T-cell (primary cell): ENCODE data around the gene TOMM20. TPM values are rescaled to one million over a fixed set of nuclear protein-coding genes. Genes with fewer than 3 reads are reported as not detected.
A peak's percentile ranks its signal among the peaks of the same experiment; 100 is the strongest.

Experiments
- ATAC-seq, 4 experiments: fragments of 200-7000 bp in 3 of 4; fragments of 150-1000 bp in 1 of 4; cut with Tn5 transposase; replicated peaks in 1 of 4; 1 replicate in 3 of 4; 2 replicates in 1 of 4; pipeline ENCODE4 v1.10.0; 2021; ENCODE audit warnings: moderate library complexity in 3 of 4, mild to moderate bottlenecking in 2 of 4, moderate number of reproducible peaks in 1 of 4
- CTCF ChIA-PET, 2 donors: fragments of 300-600 bp; sonication (Branson Sonifier 250); formaldehyde crosslinking; loops; one replicate each; lab custom pipeline; 2022; ENCODE audit warnings: antibody characterized with exemption in 2 of 2; lab: Charles Lee
- POLR2A ChIA-PET, 2 donors: fragments of 300-600 bp; sonication (Branson Sonifier 250); formaldehyde crosslinking; loops; one replicate each; lab custom pipeline; 2022; ENCODE audit warnings: antibody characterized with exemption in 2 of 2; lab: Charles Lee
- DNase-seq, 35 experiments: peaks; one replicate each; pipeline versions ENCODE4 v3.0.0 to v3.0.0-alpha.2; 2013 to 2023
- H3K27ac ChIP-seq: one replicate; pipeline ENCODE4 v1.5.1; 2013; ENCODE audit warnings: low read length
- H3K27me3 ChIP-seq, 2 experiments: replicated peaks in 1 of 2; 1 replicate in 1 of 2; 2 replicates in 1 of 2; pipeline versions ENCODE4 v1.6.1 to v1.7.0; 2013; ENCODE audit warnings: low read length in 1 of 2, mixed read lengths in 1 of 2; ENCODE audit not compliant: control insufficient read depth in 2 of 2, insufficient read depth in 2 of 2; ENCODE audit errors: extremely low read depth in 1 of 2
- H3K36me3 ChIP-seq, 2 donors: 1 replicate in 1 of 2; 2 replicates in 1 of 2; pipeline versions ENCODE4 v1.6.1 to v1.7.0; 2013; ENCODE audit warnings: low read length in 1 of 2; ENCODE audit not compliant: control insufficient read depth in 2 of 2, insufficient read depth in 1 of 2; ENCODE audit errors: extremely low read depth in 1 of 2
- H3K4me1 ChIP-seq, 2 experiments: 1 replicate in 1 of 2; 2 replicates in 1 of 2; pipeline versions ENCODE4 v1.6.1 to v1.7.0; 2013; ENCODE audit warnings: low read length in 2 of 2, mixed read lengths in 1 of 2; ENCODE audit not compliant: insufficient read depth in 2 of 2, control insufficient read depth in 1 of 2; ENCODE audit errors: extremely low read depth in 1 of 2
- H3K4me3 ChIP-seq, 2 donors: 1 replicate in 1 of 2; 2 replicates in 1 of 2; pipeline versions ENCODE4 v1.5.1 to v1.7.0; 2013; ENCODE audit warnings: mild to moderate bottlenecking in 2 of 2, low read length in 1 of 2, moderate library complexity in 1 of 2; ENCODE audit not compliant: control insufficient read depth in 1 of 2; ENCODE audit errors: extremely low read depth in 1 of 2
- H3K9me3 ChIP-seq: 2 replicates; pipeline ENCODE4 v1.7.0; 2013
- H3K27ac Mint-ChIP-seq, 2 donors: one replicate each; pipeline ENCODE4 v1.8.0; 2020 to 2021; ENCODE audit warnings: mild to moderate bottlenecking in 2 of 2, mixed read lengths in 2 of 2
- H3K27me3 Mint-ChIP-seq, 2 donors: one replicate each; pipeline ENCODE4 v1.8.0; 2021 to 2022; ENCODE audit warnings: mixed read lengths in 2 of 2
- H3K36me3 Mint-ChIP-seq: one replicate; pipeline ENCODE4 v1.8.0; 2021; ENCODE audit warnings: mixed read lengths
- H3K4me1 Mint-ChIP-seq, 3 donors: one replicate each; pipeline ENCODE4 v1.8.0; 2020 to 2022; ENCODE audit warnings: mixed read lengths in 3 of 3, mild to moderate bottlenecking in 1 of 3
- H3K4me3 Mint-ChIP-seq, 3 donors: one replicate each; pipeline ENCODE4 v1.8.0; 2020 to 2022; ENCODE audit warnings: mild to moderate bottlenecking in 3 of 3, mixed read lengths in 3 of 3, moderate library complexity in 3 of 3
- H3K9me3 Mint-ChIP-seq, 3 donors: one replicate each; pipeline ENCODE4 v1.8.0; 2020 to 2022; ENCODE audit warnings: mixed read lengths in 3 of 3
- WGBS: methylation state at CpG from one replicate; pipeline ENCODE4 v1.1.5; 2013; ENCODE audit warnings: missing lambda C conversion rate; ENCODE audit not compliant: insufficient coverage; 5-methylcytosine and 5-hydroxymethylcytosine counted together
- total RNA-seq, 35 experiments: library from RNA in 6 of 35; stranded (reverse) in 6 of 35; fragments of 120-200 nt in 1 of 35; gene quantifications; one replicate each; pipeline versions ENCODE4 v1.2.1 to v1.2.4 and lab custom pipeline; 2013 to 2026

The TOMM20 gene
- total RNA-seq, 5 donors from 2014 or later (not counting 1 experiment from before 2014, with no cell fraction given): 81.7 to 115 (median 106) TPM

DNA sequence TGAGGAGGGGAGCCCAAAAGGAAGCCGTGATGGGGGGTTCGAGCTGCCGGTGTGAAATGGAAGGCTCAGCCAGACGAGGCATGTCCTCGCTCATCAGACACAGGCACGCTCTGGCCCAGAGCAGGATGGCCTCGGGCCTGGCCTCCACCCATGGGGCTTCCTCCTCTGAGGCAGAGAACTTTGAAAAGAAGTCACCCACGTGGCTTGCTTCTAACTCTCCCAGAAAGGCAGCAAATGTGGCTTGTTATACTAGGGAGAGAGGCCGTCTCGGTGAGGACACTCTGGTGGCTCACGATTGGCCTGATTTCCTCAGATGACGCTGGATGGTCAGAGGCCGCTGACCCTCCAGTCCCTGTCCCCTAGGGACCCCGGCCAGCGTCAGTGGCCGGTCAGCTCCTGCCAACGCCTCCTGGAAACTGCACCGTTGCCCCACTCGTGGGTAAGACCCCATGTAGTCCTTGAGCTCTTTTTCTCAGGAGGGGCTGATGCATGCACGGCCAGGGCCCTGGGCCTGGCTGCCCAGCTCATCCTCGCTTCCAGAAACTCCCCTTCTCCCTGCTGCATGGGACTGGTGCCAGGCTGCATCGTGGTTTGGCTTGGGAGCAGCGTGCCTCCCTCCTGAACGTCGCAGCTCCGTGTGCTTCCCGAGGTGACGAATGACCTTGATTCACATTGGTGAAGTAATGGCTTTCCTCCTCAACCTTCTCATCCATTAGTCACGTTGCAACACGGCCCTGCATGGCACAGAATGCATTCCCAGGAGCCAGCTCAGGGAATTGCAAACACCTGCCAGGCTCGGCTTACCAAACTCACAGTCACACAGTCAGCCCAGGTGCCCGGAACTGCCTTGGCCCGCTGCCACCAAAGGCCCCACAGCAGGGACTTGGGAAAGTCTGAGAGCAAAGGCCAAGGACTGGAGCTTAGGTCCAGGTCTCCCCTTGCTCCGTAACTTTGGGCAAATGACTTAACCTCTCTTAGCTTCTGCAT is 58.8 kb downstream of the TOMM20 start:
- WGBS: 90% methylated on average over 33 of the region's 34 CpGs
- peaks cover 0 to 3% of the 10 kb centered on the region in 2 donors for H3K27me3 Mint-ChIP-seq
- POLR2A ChIA-PET: no interaction called here

DNA sequence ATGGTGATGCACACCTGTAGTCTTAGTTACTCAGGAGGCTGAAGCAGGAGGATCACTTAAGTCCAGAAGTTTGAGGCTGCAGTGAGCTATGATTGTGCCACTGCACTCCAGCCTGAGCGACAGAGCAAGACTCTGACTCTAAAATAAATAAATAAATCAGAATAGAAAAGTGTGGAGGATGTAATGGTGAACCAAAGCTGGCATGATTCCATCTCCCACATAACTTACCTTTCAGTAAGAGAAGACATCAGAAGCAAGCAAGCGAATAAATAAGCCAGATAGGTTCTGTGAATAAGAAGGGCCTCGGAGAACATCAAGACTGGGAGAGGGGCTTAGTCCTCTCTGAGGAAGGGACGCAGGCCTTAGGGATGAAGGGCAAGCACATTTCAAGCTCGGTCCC is 59.5 kb downstream of the TOMM20 start:
- H3K36me3 ChIP-seq: no peaks in the 10 kb centered on the region
- Mint-ChIP-seq H3K4me3 (no peak overlapping the region), H3K36me3 (no peaks in the 10 kb centered on the region), H3K27ac (no peak overlapping the region), H3K9me3 (no peaks in the 10 kb centered on the region), H3K27me3 (peaks cover 0 to 3% of the 10 kb centered on the region in 2 donors), H3K4me1 (peaks cover 0 to 9% (median 6%) of the 10 kb centered on the region in 3 donors)
- H3K27me3 ChIP-seq: peaks cover 0 to 3% of the 10 kb centered on the region in 2 experiments
- DNase-seq: no peak
- H3K27ac ChIP-seq: no peak overlapping the region
- H3K4me1 ChIP-seq: peaks cover 0 to 3% of the 10 kb centered on the region in 2 experiments
- 84% methylated on average over 3 of the region's 5 CpGs for WGBS
- POLR2A ChIA-PET: no interaction called here
- CTCF ChIA-PET: no interaction called here
- H3K4me3 ChIP-seq: no peak overlapping the region
- no peak for ATAC-seq
- no peaks in the 10 kb centered on the region for H3K9me3 ChIP-seq

More for the DNA sequence above, 58.8 kb downstream of the TOMM20 start:
- H3K4me3 Mint-ChIP-seq: no peak overlapping the region
- ATAC-seq (no peak), DNase-seq (no peak)
- H3K36me3 ChIP-seq: no peaks in the 10 kb centered on the region
- H3K36me3 Mint-ChIP-seq: no peaks in the 10 kb centered on the region
- no peaks in the 10 kb centered on the region for H3K9me3 Mint-ChIP-seq
- no peak overlapping the region for H3K27ac Mint-ChIP-seq
- H3K4me1 Mint-ChIP-seq: peaks cover 6 to 16% (median 6%) of the 10 kb centered on the region in 3 donors
- H3K27me3 ChIP-seq: peaks cover 0 to 3% of the 10 kb centered on the region in 2 experiments
- peaks cover 0 to 10% of the 10 kb centered on the region in 2 experiments for H3K4me1 ChIP-seq
- H3K4me3 ChIP-seq: no peak overlapping the region
- no peaks in the 10 kb centered on the region for H3K9me3 ChIP-seq
- H3K27ac ChIP-seq: no peak overlapping the region
- CTCF ChIA-PET: interaction anchor here in 1 of 2 donors (1.0 kb wide), 1 partner anchor 9 kb away, joined by 3 read pairs; no protein-coding TSS in a partner anchor

DNA sequence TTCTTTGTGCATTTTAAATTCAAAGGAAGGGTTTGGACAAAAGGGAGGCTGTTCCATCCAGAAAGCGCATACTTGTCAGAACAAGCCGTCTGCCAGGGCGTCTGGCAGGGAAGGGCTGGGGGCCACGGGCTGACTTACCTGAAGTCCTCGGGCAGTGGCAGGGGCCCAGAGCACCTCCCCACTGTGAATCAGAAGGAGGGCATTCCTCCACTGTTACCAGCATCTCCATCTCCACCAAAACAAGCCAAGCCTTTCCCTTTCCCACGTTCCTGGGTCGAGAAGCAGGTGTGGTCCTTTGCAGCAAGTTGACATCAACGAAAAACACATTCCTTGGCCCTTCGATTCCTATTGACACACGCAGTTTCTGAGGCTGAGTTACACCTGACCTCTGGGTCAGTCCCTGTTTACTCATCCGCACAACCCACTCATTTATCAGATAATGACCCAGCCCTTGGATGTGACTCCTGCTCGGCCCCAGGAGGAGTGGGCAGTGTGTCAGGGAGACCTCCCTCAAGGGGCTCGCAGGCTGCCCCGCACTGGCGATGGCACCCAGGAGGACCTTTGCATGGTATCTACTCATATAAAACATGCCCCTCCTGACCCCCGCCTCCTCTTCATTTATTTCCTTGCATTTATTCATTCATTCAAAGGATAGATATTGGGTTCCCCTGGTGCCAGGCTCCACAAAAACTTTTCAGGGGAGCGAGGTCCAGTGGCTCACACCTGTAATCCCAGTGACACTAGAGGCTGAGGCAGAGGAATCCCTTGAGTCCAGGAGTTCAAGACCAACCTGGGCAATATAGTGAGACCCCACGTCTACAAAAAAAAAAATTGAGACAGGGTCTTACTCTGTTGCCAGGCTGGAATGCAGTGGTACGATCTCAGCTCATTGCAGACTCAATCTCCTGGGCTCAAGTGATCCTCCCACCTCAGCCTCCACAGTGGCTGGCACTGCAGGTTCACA is 60.2 kb downstream of the TOMM20 start:
- H3K9me3 ChIP-seq: no peaks in the 10 kb centered on the region
- Mint-ChIP-seq H3K9me3 (no peaks in the 10 kb centered on the region), H3K4me1 (peaks cover 2 to 13% (median 13%) of the 10 kb centered on the region in 3 donors), H3K4me3 (no peak overlapping the region), H3K27ac (no peak overlapping the region), H3K27me3 (peaks cover 0 to 3% of the 10 kb centered on the region in 2 donors), H3K36me3 (no peaks in the 10 kb centered on the region)
- ATAC-seq (no peak), DNase-seq (no peak)
- H3K4me1 ChIP-seq: peaks cover 0 to 2% of the 10 kb centered on the region in 2 experiments
- POLR2A ChIA-PET: no interaction called here
- WGBS: 94% methylated on average over 11 of the region's 19 CpGs
- H3K27ac ChIP-seq: no peak overlapping the region
- peaks cover 0 to 3% of the 10 kb centered on the region in 2 experiments for H3K27me3 ChIP-seq
- CTCF ChIA-PET: interaction anchor here in 1 of 2 donors (0.6 kb wide), 1 partner anchor 333 kb away, joined by 4 read pairs; no protein-coding TSS in a partner anchor
- H3K36me3 ChIP-seq: no peaks in the 10 kb centered on the region
- H3K4me3 ChIP-seq: no peak overlapping the region

DNA sequence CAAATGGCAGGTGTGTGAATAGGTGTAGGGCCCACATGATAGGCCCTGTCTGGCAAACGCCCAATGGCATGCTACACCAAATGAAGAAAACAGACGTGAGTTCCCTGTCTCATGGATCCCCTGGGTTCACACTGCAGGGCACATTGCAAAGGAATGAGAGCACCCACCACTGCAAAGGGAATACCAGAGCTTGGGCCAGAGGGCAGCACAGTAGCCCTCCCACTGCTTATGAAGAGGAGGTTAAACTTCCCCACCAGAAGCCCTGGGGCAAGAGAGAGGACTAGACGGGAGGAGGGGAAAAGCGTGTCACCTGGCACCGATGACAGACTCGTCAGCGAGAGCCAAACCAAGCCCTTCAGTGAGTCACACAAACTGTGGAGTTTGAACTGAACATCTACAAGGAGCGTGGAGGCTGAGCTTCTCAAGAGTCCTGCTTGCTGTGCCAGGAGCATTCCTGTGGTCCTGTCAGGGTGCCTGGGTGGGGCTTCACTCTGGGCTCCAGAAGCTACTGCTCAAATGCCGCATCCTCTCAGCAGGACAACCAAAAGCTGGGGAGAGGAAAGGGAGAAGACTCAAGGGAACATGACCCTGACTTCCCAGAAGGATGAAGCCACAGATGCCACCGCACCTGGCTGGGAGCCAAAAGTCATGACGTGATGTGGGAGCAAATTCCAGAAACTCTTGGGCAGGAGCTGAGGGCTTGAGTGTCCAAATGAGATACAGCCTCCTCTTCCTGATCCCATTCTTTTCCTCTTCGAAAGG is 61.1 kb downstream of the TOMM20 start:
- ChIA-PET CTCF (interaction anchor here in 1 of 2 donors (0.6 kb wide), 1 partner anchor 332 kb away, joined by 4 read pairs; no protein-coding TSS in a partner anchor), POLR2A (no interaction called here)
- Mint-ChIP-seq H3K27me3 (peaks cover 0 to 3% of the 10 kb centered on the region in 2 donors), H3K4me1 (peaks cover 11 to 21% (median 19%) of the 10 kb centered on the region in 3 donors), H3K9me3 (no peaks in the 10 kb centered on the region), H3K27ac (peak overlapping the region; percentile 44 to 59), H3K36me3 (no peaks in the 10 kb centered on the region), H3K4me3 (no peak overlapping the region)
- ATAC-seq: no peak
- no peak overlapping the region for H3K27ac ChIP-seq
- peaks cover 4 to 11% of the 10 kb centered on the region in 2 experiments for H3K4me1 ChIP-seq
- WGBS: 73% methylated on average over 9 of the region's 12 CpGs
- H3K9me3 ChIP-seq: no peaks in the 10 kb centered on the region
- no peaks in the 10 kb centered on the region for H3K36me3 ChIP-seq
- peaks cover 0 to 3% of the 10 kb centered on the region in 2 experiments for H3K27me3 ChIP-seq
- DNase-seq: no peak
- no peak overlapping the region for H3K4me3 ChIP-seq

DNA sequence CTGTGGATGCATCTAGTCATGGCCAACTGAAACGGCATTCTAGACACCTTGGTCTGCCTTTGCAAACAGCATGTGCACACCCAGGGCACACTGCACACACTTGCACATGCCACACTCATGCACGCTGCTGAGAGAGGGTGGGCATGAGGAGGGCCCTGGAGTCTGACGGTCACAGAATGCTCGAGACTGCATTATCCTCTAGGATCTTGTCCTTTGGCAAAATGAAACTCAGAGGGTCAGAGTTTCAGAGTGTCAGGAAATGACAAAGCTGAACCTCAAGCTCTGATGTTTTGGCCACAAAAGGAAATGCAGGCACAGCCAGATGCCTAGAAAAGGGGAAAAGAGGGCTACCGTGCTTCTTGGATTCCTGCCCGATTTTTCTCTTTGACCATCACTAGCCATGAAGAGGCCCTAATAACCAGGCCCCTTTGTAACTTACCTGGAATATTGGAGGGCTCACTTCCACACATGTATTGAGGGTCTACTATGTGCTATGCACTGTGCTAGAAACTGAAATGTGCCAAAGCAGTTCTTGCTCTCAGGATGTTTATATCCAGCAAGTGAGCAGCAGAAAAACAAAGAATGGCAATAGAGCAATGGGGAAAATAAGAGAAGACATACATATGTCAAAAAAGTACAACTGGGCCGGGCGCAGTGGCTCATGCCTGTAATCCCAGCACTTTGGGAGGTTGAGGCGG is 65.4 kb downstream of the TOMM20 start:
- ATAC-seq: peak in 1 of 4 experiments; percentile 26
- peaks cover 0 to 3% of the 10 kb centered on the region in 2 experiments for H3K27me3 ChIP-seq
- no peaks in the 10 kb centered on the region for H3K9me3 ChIP-seq
- POLR2A ChIA-PET: interaction anchor here in 1 of 2 donors (0.6 kb wide), 1 partner anchor 626 kb away, joined by 3 read pairs; no protein-coding TSS in a partner anchor
- H3K36me3 ChIP-seq: no peaks in the 10 kb centered on the region
- 63% methylated on average over 5 of the region's 9 CpGs for WGBS
- Mint-ChIP-seq H3K36me3 (no peaks in the 10 kb centered on the region), H3K27ac (peak overlapping the region in 1 of 2 donors; percentile 53), H3K9me3 (no peaks in the 10 kb centered on the region), H3K4me1 (peaks cover 14 to 28% (median 23%) of the 10 kb centered on the region in 3 donors), H3K4me3 (no peak overlapping the region), H3K27me3 (peaks cover 0 to 3% of the 10 kb centered on the region in 2 donors)
- H3K4me3 ChIP-seq: no peak overlapping the region
- no peak overlapping the region for H3K27ac ChIP-seq
- DNase-seq: no peak
- CTCF ChIA-PET: no interaction called here
- peaks cover 6 to 12% of the 10 kb centered on the region in 2 experiments for H3K4me1 ChIP-seq
